Karpas-422 (cell line): ENCODE measurements around the gene TNFSF13. TPM values are rescaled to one million over a fixed set of nuclear protein-coding genes. Genes with fewer than 3 reads are reported as not detected.
"Not testable (repeated sequence)": the region's sequence is repeated elsewhere in the genome, so short reads cannot be mapped to it uniquely, and the experiment has no call there.

ENCODE experiments used
- DNase-seq: peaks from one replicate; pipeline ENCODE4 v3.0.0-alpha.2; 2015
- H2AFZ ChIP-seq: fragments of 200-600 bp; sonication (generic); 2 replicates; pipeline ENCODE4 v1.6.1; 2014; ENCODE audit warnings: antibody characterized with exemption, low read length, mixed read lengths
- H3K27ac ChIP-seq: fragments of 200-600 bp; sonication (generic); 2 replicates; pipeline ENCODE4 v1.5.1; 2014; ENCODE audit warnings: mild to moderate bottlenecking, low read length, moderate library complexity
- H3K27me3 ChIP-seq: fragments of 200-600 bp; sonication (generic); 2 replicates; pipeline ENCODE4 v1.6.1; 2014; ENCODE audit warnings: low read length, mixed read lengths
- H3K36me3 ChIP-seq: fragments of 200-600 bp; sonication (generic); 2 replicates; pipeline ENCODE4 v1.6.1; 2014; ENCODE audit warnings: low read length, mixed read lengths; ENCODE audit not compliant: insufficient read depth
- H3K4me1 ChIP-seq: fragments of 200-600 bp; sonication (generic); 2 replicates; pipeline ENCODE4 v1.6.1; 2014; ENCODE audit warnings: mild to moderate bottlenecking, low read length, mixed read lengths
- H3K4me2 ChIP-seq: fragments of 200-600 bp; sonication (generic); 2 replicates; pipeline ENCODE4 v1.6.1; 2014; ENCODE audit warnings: low read length, low read depth, mild to moderate bottlenecking; ENCODE audit not compliant: poor library complexity, severe bottlenecking
- H3K4me3 ChIP-seq: fragments of 200-600 bp; sonication (generic); 2 replicates; pipeline ENCODE4 v1.5.1; 2014; ENCODE audit warnings: mild to moderate bottlenecking, antibody characterized with exemption, low read length, mixed read lengths
- H3K79me2 ChIP-seq: fragments of 200-600 bp; sonication (generic); 2 replicates; pipeline ENCODE4 v1.6.1; 2014; ENCODE audit warnings: mild to moderate bottlenecking, low read length, mixed read lengths
- H3K9ac ChIP-seq: fragments of 200-600 bp; sonication (generic); 2 replicates; pipeline ENCODE4 v1.6.0; 2014; ENCODE audit warnings: low read length
- H3K9me2 ChIP-seq: fragments of 200-600 bp; sonication (generic), shearing (Covaris generic); replicated peaks from 2 replicates; pipeline ENCODE4 v1.6.0; 2014; ENCODE audit warnings: mild to moderate bottlenecking, low read length, moderate library complexity; ENCODE audit not compliant: insufficient read depth
- H3K9me3 ChIP-seq: fragments of 300-700, 200-600 bp; sonication (generic); 2 replicates; pipeline ENCODE4 v1.6.1; 2014; ENCODE audit warnings: low read length, mixed read lengths
- H4K20me1 ChIP-seq: fragments of 200-600 bp; sonication (generic); 2 replicates; pipeline ENCODE4 v1.6.1; 2014; ENCODE audit warnings: mild to moderate bottlenecking, antibody characterized with exemption, low read length, low read depth; ENCODE audit not compliant: insufficient read depth
- total RNA-seq: library from RNA; depleted of rRNA; stranded (reverse); fragments of >200 nt; shearing (Covaris generic); gene quantifications from 2 replicates; pipeline ENCODE4 v1.2.3, GENCODE V29; 2014; ENCODE audit warnings: low replicate concordance

The TNFSF13 gene
- total RNA-seq, 1 experiment from 2014 or later: 4.0 TPM

- Histone ChIP-seq H3K9me2 (no peaks in the 10 kb centered on the region), H3K4me1 (peaks cover 8% of the 10 kb centered on the region), H3K27ac (no peak overlapping the region), H3K79me2 (peaks cover 13% of the 10 kb centered on the region), H3K4me3 (no peak overlapping the region), H3K4me2 (no peak overlapping the region), H3K36me3 (peaks cover 7% of the 10 kb centered on the region; the same call in 1 of the 2 replicates), H3K9me3 (no peaks in the 10 kb centered on the region), H4K20me1 (no peaks in the 10 kb centered on the region), H3K27me3 (no peaks in the 10 kb centered on the region), H3K9ac (no peak overlapping the region), H2AFZ (no peak overlapping the region)
- no peak for DNase-seq
Measured at GRCh38 chr17:7589204-7589868, 30.8 kb downstream of the TNFSF13 start.

- Histone ChIP-seq H3K79me2 (peaks cover 7% of the 10 kb centered on the region; the same call in 1 of the 2 replicates), H3K27me3 (no peaks in the 10 kb centered on the region), H3K27ac (no peak within 1 kb of the TSS), H3K9ac (no peak within 1 kb of the TSS), H3K9me2 (no peaks in the 10 kb centered on the region), H3K36me3 (peaks cover 10% of the 10 kb centered on the region; the same call in 1 of the 2 replicates), H4K20me1 (no peaks in the 10 kb centered on the region), H3K4me2 (no peak within 1 kb of the TSS), H2AFZ (no peak within 1 kb of the TSS), H3K9me3 (no peaks in the 10 kb centered on the region), H3K4me3 (no peak within 1 kb of the TSS), H3K4me1 (peaks cover under 1% of the 10 kb centered on the region)
- no peak for DNase-seq
Measured at GRCh38 chr17:7589891-7590691, 31.5 kb downstream of the TNFSF13 start, which contains the start of gene SOX15. Gene SOX15 (minus strand): TSS chr17:7590094. CDS start chr17:7589676, 418 bp downstream.

- Histone ChIP-seq H3K9ac (no peak overlapping the region), H3K9me3 (no peaks in the 10 kb centered on the region), H3K4me3 (no peak overlapping the region), H3K4me2 (no peak overlapping the region), H2AFZ (no peak overlapping the region), H3K27me3 (no peaks in the 10 kb centered on the region), H3K4me1 (no peaks in the 10 kb centered on the region), H3K9me2 (no peaks in the 10 kb centered on the region), H3K36me3 (peaks cover 17% of the 10 kb centered on the region; the same call in 1 of the 2 replicates), H3K27ac (no peak overlapping the region), H3K79me2 (peaks cover 3% of the 10 kb centered on the region; the same call in 1 of the 2 replicates), H4K20me1 (no peaks in the 10 kb centered on the region)
- no peak for DNase-seq
Measured at GRCh38 chr17:7590743-7591142, 32.2 kb downstream of the TNFSF13 start.

GRCh38 chr17:7591596-7591995 is 33.0 kb downstream of the TNFSF13 start:
- DNase-seq: no peak

GRCh38 chr17:7592422-7593021 is 34.0 kb downstream of the TNFSF13 start:
- Histone ChIP-seq H2AFZ (no peak overlapping the region), H3K9ac (no peak overlapping the region), H3K4me2 (no peak overlapping the region), H3K27ac (no peak overlapping the region), H3K9me3 (no peaks in the 10 kb centered on the region), H3K4me1 (no peaks in the 10 kb centered on the region), H3K4me3 (no peak overlapping the region), H4K20me1 (no peaks in the 10 kb centered on the region), H3K9me2 (no peaks in the 10 kb centered on the region), H3K27me3 (no peaks in the 10 kb centered on the region), H3K79me2 (no peaks in the 10 kb centered on the region), H3K36me3 (peaks cover 18% of the 10 kb centered on the region; the same call in 1 of the 2 replicates)
- DNase-seq: no peak

More at GRCh38 chr17:7591596-7591995, 33.0 kb downstream of the TNFSF13 start:
- Histone ChIP-seq H3K9me2 (no peaks in the 10 kb centered on the region), H3K9me3 (no peaks in the 10 kb centered on the region), H3K79me2 (peaks cover under 1% of the 10 kb centered on the region; the same call in 1 of the 2 replicates), H3K9ac (no peak overlapping the region), H3K27me3 (no peaks in the 10 kb centered on the region), H3K4me2 (no peak overlapping the region), H2AFZ (no peak overlapping the region), H3K4me3 (no peak overlapping the region), H3K27ac (no peak overlapping the region), H4K20me1 (no peaks in the 10 kb centered on the region), H3K4me1 (no peaks in the 10 kb centered on the region), H3K36me3 (peaks cover 18% of the 10 kb centered on the region; the same call in 1 of the 2 replicates)

GRCh38 chr17:7593296-7593695 is 34.7 kb downstream of the TNFSF13 start:
- Histone ChIP-seq H3K4me1 (no peaks in the 10 kb centered on the region), H3K27ac (no peak overlapping the region), H3K4me2 (no peak overlapping the region), H4K20me1 (no peaks in the 10 kb centered on the region), H2AFZ (no peak overlapping the region), H3K36me3 (peaks cover 18% of the 10 kb centered on the region; the same call in 1 of the 2 replicates), H3K9me3 (no peaks in the 10 kb centered on the region), H3K79me2 (no peaks in the 10 kb centered on the region), H3K4me3 (no peak overlapping the region), H3K27me3 (no peaks in the 10 kb centered on the region), H3K9ac (no peak overlapping the region), H3K9me2 (no peaks in the 10 kb centered on the region)
- no peak for DNase-seq

GRCh38 chr17:7597561-7597960 is 39.0 kb downstream of the TNFSF13 start:
- peaks cover 20% of the 10 kb centered on the region; the same call in 1 of the 2 replicates for H3K36me3 ChIP-seq
- not testable (repeated sequence) for H4K20me1 ChIP-seq, H3K9me3 ChIP-seq, H3K4me3 ChIP-seq, H3K9ac ChIP-seq, H3K4me2 ChIP-seq, H3K27me3 ChIP-seq, H3K79me2 ChIP-seq, H3K4me1 ChIP-seq, H3K9me2 ChIP-seq, DNase-seq, H3K27ac ChIP-seq, H2AFZ ChIP-seq

- Histone ChIP-seq H3K27ac (no peak overlapping the region), H3K36me3 (peaks cover 34% of the 10 kb centered on the region; the same call in 1 of the 2 replicates), H3K9ac (no peak overlapping the region), H2AFZ (no peak overlapping the region), H3K4me3 (no peak overlapping the region), H3K27me3 (no peaks in the 10 kb centered on the region), H3K9me2 (no peaks in the 10 kb centered on the region), H3K9me3 (no peaks in the 10 kb centered on the region), H3K4me2 (no peak overlapping the region), H3K79me2 (peaks cover 41% of the 10 kb centered on the region), H4K20me1 (no peaks in the 10 kb centered on the region), H3K4me1 (no peaks in the 10 kb centered on the region)
- DNase-seq: no peak
Measured at GRCh38 chr17:7606280-7606679, 47.7 kb downstream of the TNFSF13 start.
